Small intestine (tissue), 7 donors: Measurements from ENCODE around the gene ZCWPW1. TPM values are rescaled to one million over a fixed set of nuclear protein-coding genes. Genes with fewer than 3 reads are reported as not detected.
A peak's percentile ranks its signal among the peaks of the same experiment; 100 is the strongest.
"Not testable (repeated sequence)": the region's sequence is repeated elsewhere in the genome, so short reads cannot be mapped to it uniquely, and the experiment has no call there.

Experiments
- DNase-seq, 2 donors: peaks; one replicate each; pipeline versions ENCODE4 v3.0.0 to v3.0.0-alpha.2; 2013
- FAIRE-seq: peaks from 2 replicates; lab custom pipeline; 2012; peaks lifted over from hg19 to GRCh38; lab: Jason Lieb, UNC
- H3K27ac ChIP-seq, 3 donors: one replicate each; pipeline ENCODE4 v1.5.1; 2013; ENCODE audit warnings: low read length in 2 of 3, mild to moderate bottlenecking in 2 of 3, control low read depth in 1 of 3, inconsistent platforms in 1 of 3, low read depth in 1 of 3, moderate library complexity in 1 of 3
- H3K27me3 ChIP-seq, 3 donors: one replicate each; pipeline ENCODE4 v1.6.1; 2013; ENCODE audit warnings: low read length in 3 of 3, inconsistent platforms in 1 of 3; ENCODE audit not compliant: control insufficient read depth in 3 of 3, insufficient read depth in 3 of 3
- H3K36me3 ChIP-seq, 3 donors: one replicate each; pipeline ENCODE4 v1.6.1; 2013; ENCODE audit warnings: low read length in 3 of 3, inconsistent platforms in 1 of 3, low read depth in 1 of 3, mild to moderate bottlenecking in 1 of 3, moderate library complexity in 1 of 3; ENCODE audit not compliant: control insufficient read depth in 3 of 3, insufficient read depth in 2 of 3
- H3K4me1 ChIP-seq, 3 donors: one replicate each; pipeline ENCODE4 v1.6.1; 2013; ENCODE audit warnings: low read length in 2 of 3, inconsistent platforms in 1 of 3, low read depth in 1 of 3, mild to moderate bottlenecking in 1 of 3, moderate library complexity in 1 of 3; ENCODE audit not compliant: control insufficient read depth in 3 of 3, insufficient read depth in 2 of 3
- H3K4me3 ChIP-seq, 3 donors: one replicate each; pipeline ENCODE4 v1.5.1; 2013; ENCODE audit warnings: low read length in 3 of 3, control low read depth in 1 of 3, inconsistent platforms in 1 of 3, low read depth in 1 of 3, mild to moderate bottlenecking in 1 of 3, moderate library complexity in 1 of 3
- H3K9me3 ChIP-seq, 2 donors: one replicate each; pipeline ENCODE4 v1.6.1; 2013; ENCODE audit warnings: low read depth in 1 of 2, low read length in 1 of 2; ENCODE audit not compliant: control insufficient read depth in 2 of 2, insufficient read depth in 1 of 2
- WGBS, 3 donors: extraction: QIAGEN DNeasy Blood & Tissue Kit; methylation state at CpG; one replicate each; pipeline ENCODE4 v1.1.7; 2013; 5-methylcytosine and 5-hydroxymethylcytosine counted together
- polyA plus RNA-seq, 4 donors: library from polyadenylated mRNA; stranded (reverse) in 3 of 4; unstranded in 1 of 4; fragments of 200-250 nt in 3 of 4; fragments of 120-200 nt in 1 of 4; gene quantifications; one replicate each; pipeline versions ENCODE4 v1.2.1 to v1.2.3, GENCODE V29; 2013
- donor health status: healthy with polysubstance abuse.
- donor health status: control.
- donor health status: control.
- donor health status: Bipolar disorder and iron deficiency.
- donor health status: healthy.

Gene ZCWPW1
- polyA plus RNA-seq, 4 donors, result 1.3 to 6.5 (median 4.8) TPM

DNA sequence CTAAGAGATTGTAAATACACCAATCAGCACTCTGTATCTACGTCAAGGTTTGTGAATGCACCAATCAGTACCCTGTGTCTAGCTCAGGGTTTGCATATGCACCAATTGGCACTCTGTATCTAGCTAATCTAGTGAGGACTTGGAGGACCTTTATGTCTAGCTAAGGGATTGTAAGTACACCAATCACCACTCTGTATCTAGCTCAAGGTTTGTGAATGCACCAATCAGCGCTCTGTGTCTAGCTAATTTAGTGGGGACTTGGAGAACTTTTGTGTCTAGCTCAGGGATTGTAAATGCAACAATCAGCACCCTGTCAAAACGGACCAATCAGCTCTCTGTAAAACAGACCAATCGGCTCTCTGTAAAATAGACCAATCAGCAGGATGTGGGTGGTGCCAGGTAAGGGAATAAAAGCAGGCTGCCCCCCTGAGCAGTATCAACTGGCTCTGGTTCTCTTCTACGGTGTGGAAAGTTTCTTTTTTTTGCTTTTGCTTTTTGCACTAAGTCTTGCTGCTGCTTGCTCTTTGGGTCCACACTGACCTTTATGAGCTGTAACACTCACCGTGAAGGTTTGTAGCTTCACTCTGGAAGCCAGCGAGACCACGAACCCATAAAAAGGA, 46.2 kb downstream of the ZCWPW1 start:
- H3K27me3 ChIP-seq, H3K9me3 ChIP-seq, H3K4me3 ChIP-seq, H3K36me3 ChIP-seq, FAIRE-seq, H3K4me1 ChIP-seq, DNase-seq, H3K27ac ChIP-seq: not testable (repeated sequence)
- 79 to 86% (median 80%) methylated on average over 8 of the region's 8 CpGs for WGBS, 3 donors

DNA sequence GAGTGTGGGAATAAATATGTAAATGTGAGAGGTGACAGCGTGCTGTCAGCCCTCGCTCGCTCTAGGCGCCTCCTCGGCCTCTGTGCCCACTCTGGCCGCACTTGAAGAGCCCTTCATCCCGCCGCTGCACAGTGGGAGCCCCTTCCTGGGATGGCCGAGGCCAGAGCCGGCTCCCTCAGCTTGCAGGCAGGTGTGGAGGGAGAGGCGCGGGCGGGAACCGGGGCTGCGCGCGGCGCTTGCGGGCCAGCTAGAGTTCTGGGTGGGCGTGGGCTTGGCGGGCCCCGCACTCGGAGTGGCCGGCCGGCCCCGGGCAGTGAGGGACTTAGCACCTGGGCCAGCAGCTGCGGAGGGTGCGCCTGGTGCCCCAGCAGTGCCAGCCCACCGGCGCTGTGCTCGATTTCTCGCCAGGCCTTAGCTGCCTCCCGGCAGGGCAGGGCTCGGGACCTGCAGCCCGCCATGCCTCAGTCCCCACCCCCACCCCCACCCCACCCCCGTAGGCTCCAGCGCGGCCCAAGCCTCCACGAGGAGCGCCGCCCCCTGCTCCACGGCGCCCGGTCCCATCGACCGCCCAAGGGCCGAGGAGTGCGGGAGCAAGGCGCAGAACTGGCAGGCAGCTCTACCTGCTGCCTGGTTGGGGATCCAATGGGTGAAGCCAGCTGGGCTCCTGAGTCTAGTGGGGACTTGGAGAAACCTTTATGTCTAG, 46.8 kb downstream of the ZCWPW1 start:
- not testable (repeated sequence) for H3K4me3 ChIP-seq, H3K27ac ChIP-seq, H3K4me1 ChIP-seq, H3K9me3 ChIP-seq, H3K27me3 ChIP-seq, DNase-seq, FAIRE-seq, H3K36me3 ChIP-seq
- WGBS, 3 donors, result 86 to 91% (median 89%) methylated on average over 32 to 49 of the region's 49 CpGs

- DNase-seq (no peak), FAIRE-seq (no peak)
- no peak overlapping the region for H3K4me3 ChIP-seq
- H3K36me3 ChIP-seq, result no peaks in the 10 kb centered on the region
- no peaks in the 10 kb centered on the region for H3K4me1 ChIP-seq
- WGBS, 3 donors, result 76 to 84% (median 82%) methylated on average over 4 of the region's 4 CpGs
- no peaks in the 10 kb centered on the region for H3K27me3 ChIP-seq
- no peak overlapping the region for H3K27ac ChIP-seq
- H3K9me3 ChIP-seq, result no peaks in the 10 kb centered on the region
Measured at GRCh38 chr7:100380196-100380595, 48.3 kb downstream of the ZCWPW1 start.

DNA sequence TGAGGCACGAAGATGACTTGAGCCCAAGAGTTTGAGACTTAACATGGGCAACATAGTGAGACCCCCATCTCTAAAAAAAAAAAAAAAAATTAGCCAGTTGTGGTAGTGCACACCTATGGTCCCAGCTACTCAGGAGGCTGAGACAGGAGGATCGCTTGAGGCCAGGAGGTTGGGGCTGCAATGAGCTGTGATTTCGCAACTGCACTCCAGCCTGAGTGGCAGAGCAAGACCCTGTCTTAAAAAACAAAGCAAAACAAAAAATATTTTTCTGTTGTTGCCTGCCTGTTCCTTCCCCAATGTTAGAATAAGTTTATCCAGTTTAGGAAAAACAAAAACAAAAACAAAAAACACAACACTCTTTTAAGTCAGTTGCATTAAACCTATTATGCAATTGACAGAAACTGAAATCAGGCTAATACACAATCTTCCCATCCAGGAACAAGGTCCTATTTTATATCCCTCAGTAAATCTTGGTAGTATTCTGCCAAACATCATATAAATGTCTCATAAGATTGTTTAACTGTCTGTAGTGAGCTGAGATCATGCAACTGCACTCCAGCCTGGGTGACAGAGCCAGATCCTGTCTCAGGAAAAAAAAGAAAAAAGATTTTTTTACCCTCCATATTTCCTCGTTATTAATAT, 50.3 kb downstream of the ZCWPW1 start:
- H3K27ac ChIP-seq, result no peak overlapping the region
- no peaks in the 10 kb centered on the region for H3K4me1 ChIP-seq
- FAIRE-seq, result no peak
- no peaks in the 10 kb centered on the region for H3K9me3 ChIP-seq
- no peak overlapping the region for H3K4me3 ChIP-seq
- WGBS, 3 donors, result 74 to 78% (median 77%) methylated on average over 4 of the region's 4 CpGs
- peaks cover 0 to 2% (median 0%) of the 10 kb centered on the region in 3 donors for H3K36me3 ChIP-seq
- DNase-seq, result no peak
- no peaks in the 10 kb centered on the region for H3K27me3 ChIP-seq

GRCh38 chr7:100376066-100376465, 52.4 kb downstream of the ZCWPW1 start:
- WGBS, 3 donors, result 88 to 100% (median 94%) methylated on average over 3 of the region's 3 CpGs
- Histone ChIP-seq H3K36me3 (peaks cover 0 to 2% (median 0%) of the 10 kb centered on the region in 3 donors), H3K9me3 (no peaks in the 10 kb centered on the region), H3K27me3 (no peaks in the 10 kb centered on the region), H3K4me1 (no peaks in the 10 kb centered on the region), H3K4me3 (no peak overlapping the region), H3K27ac (no peak overlapping the region)
- DNase-seq (no peak), FAIRE-seq (no peak)

- DNase-seq (no peak), FAIRE-seq (no peak)
- WGBS, 3 donors, result 61 to 73% (median 71%) methylated on average over 5 of the region's 5 CpGs
- peaks cover 0 to 2% (median 0%) of the 10 kb centered on the region in 3 donors for H3K36me3 ChIP-seq
- no peaks in the 10 kb centered on the region for H3K27me3 ChIP-seq
- no peaks in the 10 kb centered on the region for H3K9me3 ChIP-seq
- no peak overlapping the region for H3K4me3 ChIP-seq
- H3K4me1 ChIP-seq, result no peaks in the 10 kb centered on the region
- no peak overlapping the region for H3K27ac ChIP-seq
Measured at GRCh38 chr7:100374601-100375000, 53.9 kb downstream of the ZCWPW1 start.

GRCh38 chr7:100373870-100374598, 54.5 kb downstream of the ZCWPW1 start:
- H3K9me3 ChIP-seq, H3K4me1 ChIP-seq, H3K4me3 ChIP-seq, H3K27ac ChIP-seq, DNase-seq, H3K36me3 ChIP-seq, FAIRE-seq, H3K27me3 ChIP-seq: not testable (repeated sequence)
- WGBS, 3 donors, result 71 to 81% (median 76%) methylated on average over 13 to 15 of the region's 15 CpGs

- no peaks in the 10 kb centered on the region for H3K9me3 ChIP-seq
- FAIRE-seq, result no peak
- H3K4me3 ChIP-seq, result no peak within 1 kb of the TSS
- DNase-seq, result no peak
- no peaks in the 10 kb centered on the region for H3K4me1 ChIP-seq
- peaks cover 0 to 13% (median 0%) of the 10 kb centered on the region in 3 donors for H3K36me3 ChIP-seq
- H3K27ac ChIP-seq, result peak within 1 kb of the TSS in 1 of 3 donors; percentile 21
- WGBS, 3 donors, result 46 to 58% (median 49%) methylated on average over 9 to 12 of the region's 12 CpGs
- no peaks in the 10 kb centered on the region for H3K27me3 ChIP-seq
Measured at GRCh38 chr7:100373261-100373831, 55.2 kb downstream of the ZCWPW1 start, which contains the start of gene PILRA. Gene PILRA (plus strand): TSS chr7:100373487. CDS start chr7:100373657, 170 bp downstream.
